GM19351 (cell line): Measurements from ENCODE around the gene BCKDHB.
"Not testable (repeated sequence)": the region's sequence is repeated elsewhere in the genome, so short reads cannot be mapped to it uniquely, and the experiment has no call there.

Experiments used
- ATAC-seq: cut with Tn5 transposase; IDR thresholded peaks from one replicate; pipeline ENCODE4 v1.9.1; 2021; ENCODE audit warnings: mild to moderate bottlenecking, moderate library complexity; ENCODE audit not compliant: unreplicated experiment

BCKDHB gene

GRCh38 chr6:80251321-80251720 lies 144.8 kb downstream of the BCKDHB start:
- ATAC-seq: no peak

GRCh38 chr6:80254716-80255115 lies 148.2 kb downstream of the BCKDHB start:
- no peak for ATAC-seq

- ATAC-seq: no peak
These were observed 150.2 kb downstream of the BCKDHB start for GRCh38 chr6:80256691-80257090.

GRCh38 chr6:80259118-80259517 lies 152.6 kb downstream of the BCKDHB start:
- no peak for ATAC-seq

GRCh38 chr6:80263585-80263984 lies 157.1 kb downstream of the BCKDHB start:
- ATAC-seq: no peak

- no peak for ATAC-seq
These were observed 162.6 kb downstream of the BCKDHB start for GRCh38 chr6:80268865-80269730.

GRCh38 chr6:80271074-80271473 lies 164.6 kb downstream of the BCKDHB start:
- ATAC-seq: no peak

GRCh38 chr6:80272988-80273387 lies 166.5 kb downstream of the BCKDHB start:
- ATAC-seq: no peak

- ATAC-seq: no peak
These were observed 170.4 kb downstream of the BCKDHB start for GRCh38 chr6:80276861-80277260.

- ATAC-seq: no peak
These were observed 171.0 kb downstream of the BCKDHB start for GRCh38 chr6:80277501-80277900.

- peak; percentile 40 for ATAC-seq
These were observed 174.0 kb downstream of the BCKDHB start for GRCh38 chr6:80280262-80281010.

- ATAC-seq: no peak
These were observed 176.6 kb downstream of the BCKDHB start for GRCh38 chr6:80282913-80283554.

- ATAC-seq: no peak
These were observed 180.6 kb downstream of the BCKDHB start for GRCh38 chr6:80287112-80287511.

- ATAC-seq: no peak
These were observed 181.1 kb downstream of the BCKDHB start for GRCh38 chr6:80287607-80288006.

- ATAC-seq: no peak
These were observed 183.3 kb downstream of the BCKDHB start for GRCh38 chr6:80289727-80290126.

- not testable (repeated sequence) for ATAC-seq
These were observed 188.1 kb downstream of the BCKDHB start for GRCh38 chr6:80294531-80294930.

- no peak for ATAC-seq
These were observed 196.2 kb downstream of the BCKDHB start for GRCh38 chr6:80302716-80303115.

GRCh38 chr6:80304014-80304413 lies 197.5 kb downstream of the BCKDHB start:
- ATAC-seq: no peak

GRCh38 chr6:80314531-80314930 lies 208.1 kb downstream of the BCKDHB start:
- no peak for ATAC-seq

- no peak for ATAC-seq
These were observed 210.3 kb downstream of the BCKDHB start for GRCh38 chr6:80316686-80317231.

- ATAC-seq: no peak
These were observed 212.7 kb downstream of the BCKDHB start for GRCh38 chr6:80319196-80319595.
